K562 (cell line): ENCODE results near the gene EMP2. TPM values are rescaled to one million over a fixed set of nuclear protein-coding genes. Genes with fewer than 3 reads are reported as not detected.

Experiments used
- ATAC-seq: fragments of 200-7000 bp; cut with Tn5 transposase; 3 replicates; pipeline ENCODE4 v1.9.1; 2020; ENCODE audit warnings: moderate library complexity
- BruUV-seq: library from RNA; stranded (reverse); fragments of 400-500 nt; replicated peaks from 2 replicates; lab custom pipeline; 2021; lab: Mats Ljungman, UMichigan
- CTCF ChIA-PET: fragments of 300-600 bp; formaldehyde crosslinking; extraction: SDS; loops from one replicate; lab custom pipeline; 2021; ENCODE audit warnings: low intra/inter-chr PET ratio; lab: Yijun Ruan, JAX
- POLR2A ChIA-PET: fragments of 300-600, 350-650 bp; sonication (Branson Sonifier 250); formaldehyde crosslinking; extraction: SDS; loops from one replicate; lab custom pipeline; 2021; ENCODE audit warnings: antibody characterized with exemption, inconsistent platforms; lab: Yijun Ruan, JAX
- DNase-seq, 4 experiments: peaks; one replicate each; pipeline versions ENCODE4 v3.0.0 to v3.0.0-alpha.2; 2011 to 2018; ENCODE audit warnings: low spot score in 3 of 4, mixed read lengths in 3 of 4; ENCODE audit errors: extremely low read depth in 1 of 4
- FAIRE-seq: peaks from 2 replicates; lab custom pipeline; 2011; peaks lifted over from hg19 to GRCh38; lab: Jason Lieb, UNC
- H2AFZ ChIP-seq: 2 replicates; pipeline ENCODE4 v1.6.0; 2011; ENCODE audit warnings: low read depth, low read length, control low read depth, inconsistent platforms
- H3K27ac ChIP-seq: fragments of 200-600 bp; 3 replicates; pipeline ENCODE4 v1.8.0; 2011; ENCODE audit warnings: low read depth, mild to moderate bottlenecking, control low read depth, inconsistent platforms, low read length, moderate library complexity, mixed read lengths; ENCODE audit errors: extremely low read depth
- H3K27me3 ChIP-seq, 2 experiments: fragments of 300-600 bp in 1 of 2; 2 replicates in 1 of 2; 3 replicates in 1 of 2; pipeline versions ENCODE4 v1.6.0 to v1.8.0; 2011; ENCODE audit warnings: inconsistent platforms in 2 of 2, low read length in 2 of 2, mild to moderate bottlenecking in 1 of 2, mixed read lengths in 1 of 2, moderate library complexity in 1 of 2; ENCODE audit not compliant: control insufficient read depth in 2 of 2, insufficient read depth in 2 of 2
- H3K36me3 ChIP-seq: fragments of 300-600 bp; 3 replicates; pipeline ENCODE4 v1.8.0; 2011; ENCODE audit warnings: mild to moderate bottlenecking, low read length, inconsistent platforms; ENCODE audit not compliant: control insufficient read depth, insufficient read depth
- H3K4me1 ChIP-seq, 2 experiments: fragments of 200-600 bp in 1 of 2; replicated peaks in 1 of 2; 2 replicates in 1 of 2; 3 replicates in 1 of 2; pipeline versions ENCODE4 v1.5.1 to v1.8.0; 2011; ENCODE audit warnings: inconsistent platforms in 2 of 2, low read length in 2 of 2, mild to moderate bottlenecking in 1 of 2, mixed read lengths in 1 of 2, moderate library complexity in 1 of 2; ENCODE audit not compliant: control insufficient read depth in 2 of 2, insufficient read depth in 2 of 2
- H3K4me2 ChIP-seq: 2 replicates; pipeline ENCODE4 v1.6.1; 2011; ENCODE audit warnings: low read length, control low read depth, inconsistent platforms, mixed read lengths; ENCODE audit not compliant: insufficient read depth
- H3K4me3 ChIP-seq: fragments of 200-600 bp; sonication (generic), shearing (Covaris generic); 2 replicates; pipeline ENCODE4 v1.5.1; 2016; ENCODE audit warnings: control low read depth, inconsistent platforms
- H3K79me2 ChIP-seq: fragments of 200-600 bp; 3 replicates; pipeline ENCODE4 v1.8.0; 2011; ENCODE audit warnings: low read length, inconsistent platforms; ENCODE audit not compliant: control insufficient read depth, insufficient read depth
- H3K9ac ChIP-seq, 2 experiments: 2 replicates each; pipeline versions ENCODE4 v1.6.0 to v1.6.1; 2011; ENCODE audit warnings: low read depth in 2 of 2, low read length in 2 of 2, control low read depth in 1 of 2, inconsistent platforms in 1 of 2, mild to moderate bottlenecking in 1 of 2, mixed read lengths in 1 of 2; ENCODE audit not compliant: insufficient read depth in 1 of 2
- H3K9me1 ChIP-seq: one replicate; pipeline ENCODE4 v1.6.0; 2011; ENCODE audit warnings: inconsistent platforms, mild to moderate bottlenecking, low read length, moderate library complexity; ENCODE audit not compliant: control insufficient read depth, insufficient read depth
- H3K9me3 ChIP-seq: replicated peaks from 2 replicates; pipeline ENCODE4 v1.5.1; 2011; ENCODE audit warnings: low read depth, low read length, inconsistent platforms; ENCODE audit not compliant: control insufficient read depth, insufficient read depth
- H4K20me1 ChIP-seq: replicated peaks from 2 replicates; pipeline ENCODE4 v1.6.1; 2011; ENCODE audit warnings: low read length, inconsistent platforms, mixed read lengths; ENCODE audit not compliant: control insufficient read depth, insufficient read depth
- BRD9 ChIP-seq: fragments of 450-650 bp; IDR thresholded peaks from 2 replicates; pipeline ENCODE4 v1.6.1; 2018; ENCODE audit warnings: low read depth; ENCODE audit not compliant: partially characterized antibody
- CTCFL ChIP-seq: IDR thresholded peaks from 2 replicates; pipeline ENCODE4 v1.6.1; 2011; ENCODE audit warnings: borderline replicate concordance, low read depth, mild to moderate bottlenecking, moderate library complexity, low read length; ENCODE audit not compliant: insufficient read depth, poor library complexity, severe bottlenecking
- FOXO4 ChIP-seq: fragments of 450-650 bp; formaldehyde crosslinking; IDR thresholded peaks from 2 replicates; pipeline ENCODE4 v1.4.0; 2020; ENCODE audit warnings: mild to moderate bottlenecking, moderate library complexity
- HBP1 ChIP-seq: fragments of 450-650 bp; formaldehyde crosslinking; IDR thresholded peaks from 2 replicates; pipeline ENCODE4 v1.4.0; 2022; ENCODE audit warnings: missing genetic modification characterization
- HINFP ChIP-seq: fragments of 450-650 bp; conservative IDR thresholded peaks from 2 replicates; pipeline ENCODE4 v1.6.1; 2016; ENCODE audit warnings: missing genetic modification characterization, low read depth, mild to moderate bottlenecking, control low read depth, missing compliant biosample characterization
- HMG20B ChIP-seq: fragments of 250-450 bp; sonication (Bioruptor Pico); IDR thresholded peaks from 2 replicates; pipeline ENCODE4 v1.5.0; 2021; ENCODE audit warnings: mild to moderate bottlenecking
- NFATC3 ChIP-seq: fragments of 450-650 bp; IDR thresholded peaks from 2 replicates; pipeline ENCODE4 v1.6.1; 2017; ENCODE audit warnings: mild to moderate bottlenecking
- NR2C1 ChIP-seq, 2 experiments: fragments of 450-650 bp; IDR thresholded peaks; 2 replicates each; pipeline ENCODE4 v1.6.1; 2017; ENCODE audit warnings: mild to moderate bottlenecking in 2 of 2, antibody characterized with exemption in 1 of 2, inconsistent platforms in 1 of 2, missing compliant biosample characterization in 1 of 2, missing genetic modification characterization in 1 of 2
- RAD51 ChIP-seq: fragments of 450-650 bp; IDR thresholded peaks from 2 replicates; pipeline ENCODE4 v1.7.1; 2016; ENCODE audit warnings: low read depth, mild to moderate bottlenecking, borderline replicate concordance
- RBM39 ChIP-seq: fragments of 200-400 bp; formaldehyde crosslinking; optimal IDR thresholded peaks from 2 replicates; pipeline ENCODE3; 2018; ENCODE audit warnings: low read depth, low read length
- TBL1XR1 ChIP-seq, 2 experiments: IDR thresholded peaks; 2 replicates each; pipeline ENCODE4 v1.6.1; 2012; ENCODE audit warnings: improper control_type of control experiment in 2 of 2, low read length in 2 of 2, mild to moderate bottlenecking in 1 of 2
- TRIM24 ChIP-seq, 2 experiments: fragments of 450-650 bp; IDR thresholded peaks; 2 replicates each; pipeline ENCODE4 v1.6.1; 2016
- ZKSCAN1 ChIP-seq: fragments of 150-350 bp; IDR thresholded peaks from 2 replicates; pipeline ENCODE4 v1.6.1; 2016; ENCODE audit warnings: low read depth, low read length
- ZNF253 ChIP-seq: fragments of 250-450 bp; sonication (Bioruptor Pico); conservative IDR thresholded peaks from 2 replicates; pipeline ENCODE4 v1.6.1; 2021; ENCODE audit warnings: mild to moderate bottlenecking
- ZNF280A ChIP-seq: fragments of 450-650 bp; IDR thresholded peaks from 2 replicates; pipeline ENCODE4 v1.6.1; 2018; ENCODE audit warnings: mild to moderate bottlenecking, low read depth; ENCODE audit not compliant: partially characterized antibody
- ZNF785 ChIP-seq: fragments of 250-450 bp; sonication (Bioruptor Pico); IDR thresholded peaks from 2 replicates; pipeline ENCODE4 v1.4.0; 2020; ENCODE audit warnings: mild to moderate bottlenecking
- WGBS: fragments of 100-300 bp; shearing (Covaris generic); methylation state at CpG from one replicate; pipeline ENCODE4 v1.1.6; 2016; ENCODE audit warnings: low coverage, mixed read lengths; ENCODE audit not compliant: insufficient coverage; ENCODE audit errors: missing lambda C conversion rate; 5-methylcytosine and 5-hydroxymethylcytosine counted together
- in situ Hi-C: fragments of 300-500 bp; cut with MboI; formaldehyde crosslinking; loops from 4 replicates; pipeline ENCODE4 v1.15.0; 2018; ENCODE audit warnings: inconsistent platforms, mixed read lengths
- intact Hi-C: fragments of 100-400 bp; cut with micrococcal nuclease; formaldehyde crosslinking; loops from 2 replicates; pipeline ENCODE4 v1.14.2; 2022
- polyA plus RNA-seq, 8 experiments: library from polyadenylated mRNA; depleted of rRNA in 4 of 8; stranded (reverse) in 5 of 8; unstranded in 3 of 8; fragments of >200 nt; fragmentation: Nextera tagmentation in 2 of 8; fragmentation: Illumina TruSeq in 1 of 8; extraction: Ambion mirVana in 2 of 8; extraction: Trizol in 1 of 8; gene quantifications; 2 replicates each; pipeline versions ENCODE4 v1.2.1 to v1.2.3, GENCODE V29; 2011 to 2014; ENCODE audit warnings: inconsistent platforms in 1 of 8, missing spikeins in 1 of 8
- total RNA-seq, 7 experiments: library from RNA; depleted of rRNA in 6 of 7; stranded (reverse); fragments of >200 nt in 6 of 7; fragmentation: Illumina TruSeq in 2 of 7; extraction: Trizol in 2 of 7; gene quantifications; 2 replicates each; pipeline versions ENCODE4 v1.2.1 to v1.2.3, GENCODE V29; 2011 to 2021; ENCODE audit warnings: low replicate concordance in 1 of 7

Gene EMP2
- total and polyA plus RNA-seq, 9 of the 15 experiments (the other 6 are each of a cell fraction or from before 2014, with no cell fraction given) = 0.73 to 6.2 (median 3.1) TPM

GRCh38 chr16:10495031-10495345 lies 85.4 kb downstream of the EMP2 start:
- 82% methylated on average over 6 of the region's 6 CpGs for WGBS
- TF ChIP-seq NFATC3 = no peak
- no peak for TF ChIP-seq ZNF253 (CRISPR knock-in tag)
- peak; percentile 30 to 65; a peak in 3 of 4 replicates for TF ChIP-seq TRIM24 (IDR thresholded peaks at IDR 0.05)
- no peak for TF ChIP-seq FOXO4
- no peak for TF ChIP-seq HMG20B (CRISPR knock-in tag)
- TF ChIP-seq BRD9 = no peak
- no peak for TF ChIP-seq TBL1XR1 (IDR thresholded peaks at IDR 0.05; ENCODE audit: low read length in 2 of 2)
- TF ChIP-seq HINFP (tag) = no peak
- peak; percentile 94 for TF ChIP-seq ZNF280A
- TF ChIP-seq ZKSCAN1 = no peak
- TF ChIP-seq RAD51 = no peak
- no peak for TF ChIP-seq ZNF785 (CRISPR knock-in tag)
- no peak for TF ChIP-seq NR2C1 (IDR thresholded peaks at IDR 0.05)
- no peak for TF ChIP-seq NR2C1 (tag; IDR thresholded peaks at IDR 0.05)
- TF ChIP-seq HBP1 = no peak
- TF ChIP-seq CTCFL = no peak
- TF ChIP-seq RBM39 = no peak

More at GRCh38 chr16:10495031-10495345, 85.4 kb downstream of the EMP2 start:
- Histone ChIP-seq H4K20me1 (no peaks in the 10 kb centered on the region), H3K79me2 (no peaks in the 10 kb centered on the region), H3K36me3 (no peaks in the 10 kb centered on the region), H3K9me1 (no peaks in the 10 kb centered on the region), H3K4me2 (no peak overlapping the region), H3K4me3 (no peak overlapping the region), H3K27ac (no peak overlapping the region), H3K9me3 (peaks cover 13% of the 10 kb centered on the region), H2AFZ (no peak overlapping the region), H3K4me1 (peaks cover 6 to 15% of the 10 kb centered on the region in 2 experiments), H3K27me3 (no peaks in the 10 kb centered on the region), H3K9ac (no peak overlapping the region)
- intact Hi-C loops (no loop called here), in situ Hi-C loops (no loop called here)
- POLR2A ChIA-PET = no interaction called here
- no TSS peak for BruUV-seq
- FAIRE-seq = no peak
- ATAC-seq = no peak
- no peak for DNase-seq
- CTCF ChIA-PET = no interaction called here
